Keratinocyte (primary cell): ENCODE measurements around the gene MAML2.

Experiments used
- EZH2 ChIP-seq: IDR thresholded peaks from one replicate; pipeline ENCODE4 v1.6.1; 2012; ENCODE audit warnings: inconsistent platforms, mild to moderate bottlenecking, low read length, moderate library complexity
- TF ChIP-seq, protein P1 (sequence below), 3 experiments: IDR thresholded peaks in 1 of 3; conservative IDR thresholded peaks in 1 of 3; optimal IDR thresholded peaks in 1 of 3; 2 replicates in 2 of 3; 3 replicates in 1 of 3; pipeline versions ENCODE3 to v1.5.1; 2011; ENCODE audit warnings: low read length in 3 of 3, mild to moderate bottlenecking in 3 of 3, moderate library complexity in 2 of 3, control low read depth in 1 of 3, inconsistent platforms in 1 of 3; ENCODE audit not compliant: insufficient read depth in 2 of 3; ENCODE audit errors: extremely low read depth in 1 of 3

- TF ChIP-seq, protein P1, sequence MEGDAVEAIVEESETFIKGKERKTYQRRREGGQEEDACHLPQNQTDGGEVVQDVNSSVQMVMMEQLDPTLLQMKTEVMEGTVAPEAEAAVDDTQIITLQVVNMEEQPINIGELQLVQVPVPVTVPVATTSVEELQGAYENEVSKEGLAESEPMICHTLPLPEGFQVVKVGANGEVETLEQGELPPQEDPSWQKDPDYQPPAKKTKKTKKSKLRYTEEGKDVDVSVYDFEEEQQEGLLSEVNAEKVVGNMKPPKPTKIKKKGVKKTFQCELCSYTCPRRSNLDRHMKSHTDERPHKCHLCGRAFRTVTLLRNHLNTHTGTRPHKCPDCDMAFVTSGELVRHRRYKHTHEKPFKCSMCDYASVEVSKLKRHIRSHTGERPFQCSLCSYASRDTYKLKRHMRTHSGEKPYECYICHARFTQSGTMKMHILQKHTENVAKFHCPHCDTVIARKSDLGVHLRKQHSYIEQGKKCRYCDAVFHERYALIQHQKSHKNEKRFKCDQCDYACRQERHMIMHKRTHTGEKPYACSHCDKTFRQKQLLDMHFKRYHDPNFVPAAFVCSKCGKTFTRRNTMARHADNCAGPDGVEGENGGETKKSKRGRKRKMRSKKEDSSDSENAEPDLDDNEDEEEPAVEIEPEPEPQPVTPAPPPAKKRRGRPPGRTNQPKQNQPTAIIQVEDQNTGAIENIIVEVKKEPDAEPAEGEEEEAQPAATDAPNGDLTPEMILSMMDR (optimal IDR thresholded peaks at IDR 0.05 in 1 of 3, IDR thresholded peaks at IDR 0.05 in 1 of 3, conservative IDR thresholded peaks at IDR 0.05 in 1 of 3; ENCODE audit: extremely low read depth in 1 of 3, insufficient read depth in 2 of 3, low read length in 3 of 3) = no peak
- TF ChIP-seq EZH2 = no peak
Observed at GRCh38 chr11:96277696-96278038, 65.3 kb downstream of the MAML2 start.
